ENCODE results near the gene RAPGEF2. TPM values are rescaled to one million over a fixed set of nuclear protein-coding genes. Genes with fewer than 3 reads are reported as not detected.

RAPGEF2 gene
- total RNA-seq, 4 donors from 2014 or later = 14.1 to 30.5 (median 21.4) TPM

DNA sequence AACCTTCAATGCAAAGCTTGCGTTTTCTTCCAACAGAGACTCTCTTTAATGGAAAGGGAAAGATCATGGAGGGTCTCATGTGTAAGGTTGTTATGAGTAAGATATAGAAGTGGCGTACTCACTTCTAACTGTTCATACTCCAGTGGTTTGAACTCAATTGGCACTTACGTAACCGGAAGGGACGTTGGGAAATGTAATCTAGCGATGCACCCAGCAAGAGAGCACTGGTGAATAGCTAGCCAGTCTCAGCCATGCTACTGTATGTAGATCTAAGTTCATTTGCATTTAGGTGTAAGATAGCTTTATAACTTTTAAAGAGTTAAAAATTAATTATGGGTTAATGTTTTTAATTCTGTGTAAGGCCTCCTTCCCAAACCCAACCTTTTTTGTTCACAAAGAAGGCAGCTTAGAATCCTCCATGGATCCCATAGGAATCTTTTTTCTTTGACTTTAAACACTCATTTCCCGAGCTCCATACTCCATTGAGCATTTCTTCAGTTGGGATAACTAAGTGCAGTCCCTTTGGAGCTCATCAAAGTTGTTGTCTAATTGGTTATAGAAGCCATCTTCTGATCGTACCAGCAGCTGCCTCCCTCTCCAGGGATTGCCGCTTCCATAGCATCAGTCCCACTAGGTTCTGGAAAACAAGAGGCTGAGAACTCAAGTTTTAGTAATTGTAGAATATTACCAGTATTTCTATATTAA lies 191.1 kb downstream of the RAPGEF2 start:
- H3K9me3 ChIP-seq = no peaks in the 10 kb centered on the region
- no peaks in the 10 kb centered on the region for H3K36me3 ChIP-seq
- no peak for DNase-seq
- TF ChIP-seq, protein P1, sequence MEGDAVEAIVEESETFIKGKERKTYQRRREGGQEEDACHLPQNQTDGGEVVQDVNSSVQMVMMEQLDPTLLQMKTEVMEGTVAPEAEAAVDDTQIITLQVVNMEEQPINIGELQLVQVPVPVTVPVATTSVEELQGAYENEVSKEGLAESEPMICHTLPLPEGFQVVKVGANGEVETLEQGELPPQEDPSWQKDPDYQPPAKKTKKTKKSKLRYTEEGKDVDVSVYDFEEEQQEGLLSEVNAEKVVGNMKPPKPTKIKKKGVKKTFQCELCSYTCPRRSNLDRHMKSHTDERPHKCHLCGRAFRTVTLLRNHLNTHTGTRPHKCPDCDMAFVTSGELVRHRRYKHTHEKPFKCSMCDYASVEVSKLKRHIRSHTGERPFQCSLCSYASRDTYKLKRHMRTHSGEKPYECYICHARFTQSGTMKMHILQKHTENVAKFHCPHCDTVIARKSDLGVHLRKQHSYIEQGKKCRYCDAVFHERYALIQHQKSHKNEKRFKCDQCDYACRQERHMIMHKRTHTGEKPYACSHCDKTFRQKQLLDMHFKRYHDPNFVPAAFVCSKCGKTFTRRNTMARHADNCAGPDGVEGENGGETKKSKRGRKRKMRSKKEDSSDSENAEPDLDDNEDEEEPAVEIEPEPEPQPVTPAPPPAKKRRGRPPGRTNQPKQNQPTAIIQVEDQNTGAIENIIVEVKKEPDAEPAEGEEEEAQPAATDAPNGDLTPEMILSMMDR (IDR thresholded peaks at IDR 0.05) = no peak
- TF ChIP-seq POLR2A (IDR thresholded peaks at IDR 0.05) = no peak
- H3K27ac ChIP-seq = no peak overlapping the region
- no peak overlapping the region for H3K4me3 ChIP-seq
- 94 to 98% methylated on average over 9 of the region's 9 CpGs for WGBS, 2 donors
- peaks cover 0 to 32% (median 7%) of the 10 kb centered on the region in 3 donors for H3K4me1 ChIP-seq
- intact Hi-C loops (cut with DNase I) = no loop called here
- H3K27me3 ChIP-seq = no peaks in the 10 kb centered on the region

DNA sequence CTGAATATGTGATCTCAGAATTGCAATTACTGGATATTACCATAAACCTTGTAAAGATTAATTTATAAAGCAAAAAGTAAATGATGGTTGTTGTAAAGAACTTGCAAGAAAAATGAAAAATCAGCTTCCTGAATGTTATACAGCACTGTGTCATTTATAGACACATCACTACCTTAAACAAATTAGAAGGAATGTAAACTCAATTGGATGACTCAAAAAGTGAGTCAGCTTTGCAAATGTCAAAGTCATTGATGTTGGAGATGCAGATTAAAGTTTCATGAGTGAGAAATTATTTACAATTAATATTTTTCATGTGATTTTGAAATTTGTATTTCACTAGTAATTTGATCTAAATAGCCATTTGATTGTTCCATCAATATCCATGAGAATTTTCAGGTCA lies 193.2 kb downstream of the RAPGEF2 start:
- Histone ChIP-seq H3K9me3 (no peaks in the 10 kb centered on the region), H3K4me1 (peaks cover 0 to 38% (median 7%) of the 10 kb centered on the region in 3 donors), H3K27me3 (no peaks in the 10 kb centered on the region), H3K36me3 (no peaks in the 10 kb centered on the region), H3K27ac (peak overlapping the region in 1 of 4 donors; percentile 83), H3K4me3 (no peak overlapping the region)
- TF ChIP-seq POLR2A (IDR thresholded peaks at IDR 0.05) = no peak
- TF ChIP-seq, protein P1 (IDR thresholded peaks at IDR 0.05) = no peak
- DNase-seq = no peak
- intact Hi-C loops (cut with DNase I) = no loop called here

DNA sequence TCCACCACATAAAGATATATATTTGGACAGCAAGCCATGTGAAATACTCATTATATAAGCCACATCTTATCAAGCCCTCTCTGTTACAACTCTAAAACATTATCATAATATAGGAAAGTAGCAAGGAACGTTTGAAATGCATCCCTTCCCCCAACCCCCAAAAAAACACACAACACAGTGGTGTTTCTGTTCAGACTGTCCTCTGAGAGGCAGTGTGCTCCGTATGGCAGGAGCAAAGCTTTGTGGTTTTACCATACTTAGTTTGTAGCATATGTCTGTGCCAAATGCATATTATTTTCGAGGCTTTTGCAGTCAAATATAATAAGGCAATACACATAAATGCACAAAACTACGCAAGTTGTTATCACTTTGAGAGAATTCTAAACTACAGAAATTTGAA lies 194.2 kb downstream of the RAPGEF2 start:
- peaks cover 0 to 38% (median 7%) of the 10 kb centered on the region in 3 donors for H3K4me1 ChIP-seq
- H3K27ac ChIP-seq = peak overlapping the region in 3 of 4 donors; percentile 60 to 83 (median 71)
- 71 to 77% methylated on average over 4 of the region's 4 CpGs for WGBS, 2 donors
- H3K36me3 ChIP-seq = no peaks in the 10 kb centered on the region
- no peaks in the 10 kb centered on the region for H3K9me3 ChIP-seq
- no peaks in the 10 kb centered on the region for H3K27me3 ChIP-seq
- TF ChIP-seq, protein P1 (IDR thresholded peaks at IDR 0.05) = no peak
- TF ChIP-seq POLR2A (IDR thresholded peaks at IDR 0.05) = no peak
- DNase-seq = no peak
- intact Hi-C loops (cut with DNase I) = no loop called here
- no peak overlapping the region for H3K4me3 ChIP-seq

DNA sequence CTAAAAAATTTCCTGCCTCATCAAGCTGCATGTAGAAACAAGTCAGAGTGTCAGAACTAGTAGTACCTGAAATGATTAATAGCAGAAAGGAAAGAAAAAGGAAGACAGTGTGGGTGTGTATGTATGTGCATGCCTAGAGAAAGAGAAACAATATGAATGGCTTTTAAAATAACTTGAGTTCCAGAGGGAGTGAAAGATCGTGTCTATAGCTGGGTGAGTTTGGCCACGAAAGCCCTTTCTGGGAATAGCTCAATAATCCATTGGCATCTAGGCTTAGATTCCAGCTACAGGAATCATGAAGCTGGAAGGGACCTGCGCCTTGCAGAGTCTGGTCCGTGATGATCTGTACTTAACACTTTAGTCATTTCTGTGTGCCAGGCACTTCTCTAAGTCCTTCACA lies 195.6 kb downstream of the RAPGEF2 start:
- DNase-seq = no peak
- H3K36me3 ChIP-seq = no peaks in the 10 kb centered on the region
- no peaks in the 10 kb centered on the region for H3K27me3 ChIP-seq
- no peaks in the 10 kb centered on the region for H3K9me3 ChIP-seq
- intact Hi-C loops (cut with DNase I) = no loop called here
- peak overlapping the region; percentile 18 to 35 (median 28) for H3K4me3 ChIP-seq
- TF ChIP-seq, protein P1 (IDR thresholded peaks at IDR 0.05) = no peak
- no peak for TF ChIP-seq POLR2A (IDR thresholded peaks at IDR 0.05)
- 12 to 16% methylated on average over 4 of the region's 4 CpGs for WGBS, 2 donors
- peak overlapping the region; percentile 60 to 83 (median 67) for H3K27ac ChIP-seq
- H3K4me1 ChIP-seq = peaks cover 0 to 38% (median 7%) of the 10 kb centered on the region in 3 donors

DNA sequence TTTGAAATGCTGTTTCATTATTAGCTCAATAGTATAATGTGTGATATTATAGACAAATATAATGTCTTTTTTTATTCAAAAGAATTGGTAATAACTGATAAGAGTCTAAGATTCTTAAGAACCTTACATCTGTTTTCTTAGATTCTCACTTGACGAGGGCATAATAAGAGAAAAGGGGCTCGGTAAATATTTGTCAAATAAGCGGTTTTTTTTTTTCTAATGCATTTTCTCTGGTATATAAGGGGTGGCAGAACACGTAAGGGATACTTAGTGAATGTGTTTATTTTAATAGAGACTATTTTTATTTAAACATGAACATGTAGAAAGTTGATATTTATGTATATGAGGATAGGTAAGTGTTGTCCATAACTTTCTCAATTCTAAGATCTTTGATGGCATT lies 200.6 kb downstream of the RAPGEF2 start:
- DNase-seq = no peak
- Histone ChIP-seq H3K9me3 (no peaks in the 10 kb centered on the region), H3K27ac (no peak overlapping the region), H3K27me3 (no peaks in the 10 kb centered on the region), H3K36me3 (peaks cover 0 to 16% (median 0%) of the 10 kb centered on the region in 3 donors), H3K4me3 (no peak overlapping the region), H3K4me1 (peaks cover 0 to 12% (median 0%) of the 10 kb centered on the region in 3 donors)
- intact Hi-C loops (cut with DNase I) = no loop called here
- 94% methylated on average over 4 of the region's 4 CpGs for WGBS, 2 donors
- TF ChIP-seq POLR2A (IDR thresholded peaks at IDR 0.05) = no peak
- TF ChIP-seq, protein P1 (IDR thresholded peaks at IDR 0.05) = no peak
